GM06990 (cell line): ENCODE data around the gene MSI2.

Source experiments
- DNase-seq: peaks from one replicate; pipeline ENCODE4 v3.0.0-alpha.2; 2011; ENCODE audit not compliant: insufficient read length; ENCODE audit errors: extremely low read depth
- H3K27me3 ChIP-seq: replicated peaks from 2 replicates; pipeline ENCODE4 v1.6.0; 2011; ENCODE audit warnings: low read length; ENCODE audit not compliant: control insufficient read depth, insufficient read depth
- H3K36me3 ChIP-seq: 2 replicates; pipeline ENCODE4 v1.5.1; 2011; ENCODE audit warnings: low read length; ENCODE audit not compliant: control insufficient read depth, insufficient read depth
- H3K4me3 ChIP-seq: replicated peaks from 2 replicates; pipeline ENCODE4 v1.5.1; 2011; ENCODE audit warnings: low read depth, mild to moderate bottlenecking, control low read depth, low read length
- TF ChIP-seq, protein P1 (sequence below): IDR thresholded peaks from 2 replicates; pipeline ENCODE4 v1.5.1; 2011; ENCODE audit warnings: low read length, control low read depth, mild to moderate bottlenecking, inconsistent platforms; ENCODE audit not compliant: insufficient read depth, poor library complexity, severe bottlenecking

MSI2 gene

DNA sequence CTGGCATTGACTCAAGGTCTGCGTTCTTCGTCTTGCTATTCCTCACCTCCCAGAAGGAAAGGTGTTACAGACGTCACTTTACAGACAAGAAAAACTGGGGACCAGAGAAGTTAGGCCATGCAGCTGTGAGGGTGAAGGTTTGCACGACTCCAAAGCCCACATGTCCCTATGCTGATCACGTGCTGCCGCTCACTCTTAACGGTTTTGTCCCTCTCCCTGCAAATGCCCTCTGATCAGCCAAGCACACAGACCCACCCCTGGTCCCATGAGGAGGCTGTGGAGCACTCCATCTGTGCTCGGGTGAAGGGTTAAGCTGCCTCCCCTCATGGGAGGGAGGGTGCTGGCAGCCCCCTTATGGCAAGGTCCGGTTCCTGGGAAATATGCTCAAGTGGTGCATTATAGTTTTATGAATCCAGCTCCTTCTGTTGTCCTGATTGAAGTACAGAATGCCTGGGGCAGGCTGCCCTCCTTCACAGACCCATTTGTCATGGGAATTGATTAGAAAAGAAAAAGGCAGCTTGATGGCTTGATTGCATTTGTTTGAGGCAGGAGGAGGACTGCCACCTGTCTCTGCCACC lies 470.0 kb downstream of the MSI2 start:
- DNase-seq = no peak
- no peak overlapping the region for H3K4me3 ChIP-seq
- TF ChIP-seq, protein P1, sequence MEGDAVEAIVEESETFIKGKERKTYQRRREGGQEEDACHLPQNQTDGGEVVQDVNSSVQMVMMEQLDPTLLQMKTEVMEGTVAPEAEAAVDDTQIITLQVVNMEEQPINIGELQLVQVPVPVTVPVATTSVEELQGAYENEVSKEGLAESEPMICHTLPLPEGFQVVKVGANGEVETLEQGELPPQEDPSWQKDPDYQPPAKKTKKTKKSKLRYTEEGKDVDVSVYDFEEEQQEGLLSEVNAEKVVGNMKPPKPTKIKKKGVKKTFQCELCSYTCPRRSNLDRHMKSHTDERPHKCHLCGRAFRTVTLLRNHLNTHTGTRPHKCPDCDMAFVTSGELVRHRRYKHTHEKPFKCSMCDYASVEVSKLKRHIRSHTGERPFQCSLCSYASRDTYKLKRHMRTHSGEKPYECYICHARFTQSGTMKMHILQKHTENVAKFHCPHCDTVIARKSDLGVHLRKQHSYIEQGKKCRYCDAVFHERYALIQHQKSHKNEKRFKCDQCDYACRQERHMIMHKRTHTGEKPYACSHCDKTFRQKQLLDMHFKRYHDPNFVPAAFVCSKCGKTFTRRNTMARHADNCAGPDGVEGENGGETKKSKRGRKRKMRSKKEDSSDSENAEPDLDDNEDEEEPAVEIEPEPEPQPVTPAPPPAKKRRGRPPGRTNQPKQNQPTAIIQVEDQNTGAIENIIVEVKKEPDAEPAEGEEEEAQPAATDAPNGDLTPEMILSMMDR = no peak
- H3K27me3 ChIP-seq = no peaks in the 10 kb centered on the region; the same call in 1 of the 2 replicates
- H3K36me3 ChIP-seq = no peaks in the 10 kb centered on the region

GRCh38 chr17:57726838-57727237 lies 470.5 kb downstream of the MSI2 start:
- Histone ChIP-seq H3K4me3 (no peak overlapping the region), H3K36me3 (no peaks in the 10 kb centered on the region), H3K27me3 (no peaks in the 10 kb centered on the region; the same call in 1 of the 2 replicates)
- no peak for DNase-seq
- TF ChIP-seq, protein P1 = no peak

- no peak overlapping the region for H3K4me3 ChIP-seq
- TF ChIP-seq, protein P1 = no peak
Measured at GRCh38 chr17:57727630-57728175, 471.4 kb downstream of the MSI2 start.

DNA sequence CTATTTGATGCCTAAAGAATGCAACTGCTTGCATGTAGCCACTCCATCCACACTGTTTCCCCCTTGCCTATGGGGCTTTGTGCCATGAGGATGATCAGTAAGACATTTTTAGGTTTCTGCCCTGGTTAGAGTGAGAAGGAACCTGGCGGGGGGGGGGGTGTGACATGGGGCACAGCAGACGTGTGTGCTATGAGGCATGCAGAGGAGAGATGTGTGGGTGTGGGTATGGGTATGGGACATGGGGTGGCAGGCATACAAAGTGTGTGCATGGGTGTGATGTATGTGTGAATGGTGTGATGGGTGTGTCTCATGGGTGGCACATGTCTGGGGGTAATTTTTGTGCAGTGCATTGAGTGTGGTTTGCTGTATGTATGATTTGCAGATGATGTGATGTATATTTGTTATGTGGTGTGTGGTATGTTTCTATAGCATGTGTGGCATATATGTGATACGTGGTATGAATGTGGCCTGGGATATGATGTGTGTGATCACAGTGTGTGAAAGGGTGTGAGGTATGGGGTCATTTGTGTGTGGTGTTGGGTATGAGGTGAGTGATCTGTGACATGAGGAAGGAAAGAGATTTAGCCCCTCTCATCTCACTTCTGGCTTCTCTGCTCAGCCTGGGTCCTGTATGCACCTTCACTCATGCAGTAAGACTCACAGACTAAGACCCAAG lies 473.8 kb downstream of the MSI2 start:
- no peaks in the 10 kb centered on the region for H3K36me3 ChIP-seq
- DNase-seq = no peak
- H3K4me3 ChIP-seq = no peak overlapping the region
- no peaks in the 10 kb centered on the region; the same call in 1 of the 2 replicates for H3K27me3 ChIP-seq
- TF ChIP-seq, protein P1 = no peak

More at GRCh38 chr17:57727630-57728175, 471.4 kb downstream of the MSI2 start:
- no peak for DNase-seq
- Histone ChIP-seq H3K27me3 (no peaks in the 10 kb centered on the region; the same call in 1 of the 2 replicates), H3K36me3 (no peaks in the 10 kb centered on the region)

DNA sequence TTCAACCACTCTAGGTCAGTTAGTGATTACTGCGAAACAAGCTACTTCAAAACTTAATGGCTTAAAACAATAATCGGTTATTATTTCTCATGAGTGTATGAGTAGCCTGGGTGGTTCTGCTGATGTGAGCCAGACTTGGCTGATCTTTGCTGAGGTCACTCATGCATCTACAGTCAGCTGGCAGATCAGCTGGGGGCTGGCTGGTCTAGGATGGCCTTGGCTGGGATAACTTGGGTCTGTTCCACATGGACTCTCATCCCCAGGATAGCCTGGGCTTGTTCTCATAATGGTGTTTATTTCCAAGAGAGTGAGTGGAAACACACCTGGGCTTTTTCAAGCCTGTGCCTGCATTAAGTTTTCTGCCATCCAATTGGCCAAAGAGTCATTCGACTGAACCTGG lies 475.7 kb downstream of the MSI2 start:
- H3K36me3 ChIP-seq = no peaks in the 10 kb centered on the region
- no peak for DNase-seq
- H3K4me3 ChIP-seq = no peak overlapping the region
- TF ChIP-seq, protein P1 = no peak
- no peaks in the 10 kb centered on the region for H3K27me3 ChIP-seq
